CD14-positive monocyte (primary cell): Measurements from ENCODE around the gene TBC1D32. TPM values are rescaled to one million over a fixed set of nuclear protein-coding genes. Genes with fewer than 3 reads are reported as not detected.

Experiments used
- DNase-seq, 3 donors: peaks; one replicate each; pipeline ENCODE4 v3.0.0-alpha.2; 2011 to 2022
- H2AFZ ChIP-seq: 2 replicates; pipeline ENCODE4 v1.6.0; 2012; ENCODE audit warnings: mild to moderate bottlenecking, low read depth, low read length, inconsistent platforms; ENCODE audit not compliant: insufficient read depth, poor library complexity, severe bottlenecking
- H3K27ac ChIP-seq, 2 donors: 1 replicate in 1 of 2; 2 replicates in 1 of 2; pipeline ENCODE4 v1.5.1; 2012 to 2013; ENCODE audit warnings: low read length in 2 of 2, control low read depth in 1 of 2, inconsistent platforms in 1 of 2, low read depth in 1 of 2, mild to moderate bottlenecking in 1 of 2
- H3K27me3 ChIP-seq, 2 donors: one replicate each; pipeline versions ENCODE4 v1.6.0 to v1.6.1; 2011 to 2013; ENCODE audit warnings: low read length in 2 of 2; ENCODE audit not compliant: control insufficient read depth in 2 of 2, insufficient read depth in 2 of 2
- H3K36me3 ChIP-seq, 2 donors: replicated peaks in 1 of 2; 1 replicate in 1 of 2; 2 replicates in 1 of 2; pipeline versions ENCODE4 v1.5.1 to v1.6.1; 2012 to 2013; ENCODE audit warnings: low read length in 2 of 2, control low read depth in 1 of 2, inconsistent platforms in 1 of 2, mild to moderate bottlenecking in 1 of 2; ENCODE audit not compliant: insufficient read depth in 2 of 2, control insufficient read depth in 1 of 2
- H3K4me1 ChIP-seq, 2 donors: 1 replicate in 1 of 2; 2 replicates in 1 of 2; pipeline versions ENCODE4 v1.5.1 to v1.6.1; 2012 to 2013; ENCODE audit warnings: low read length in 2 of 2, control low read depth in 1 of 2, inconsistent platforms in 1 of 2, mild to moderate bottlenecking in 1 of 2, moderate library complexity in 1 of 2; ENCODE audit not compliant: insufficient read depth in 2 of 2, control insufficient read depth in 1 of 2
- H3K4me2 ChIP-seq: replicated peaks from 2 replicates; pipeline ENCODE3; 2012; ENCODE audit warnings: low read length, moderate library complexity, mild to moderate bottlenecking; ENCODE audit not compliant: poor library complexity, severe bottlenecking; ENCODE audit errors: extremely low read depth
- H3K4me3 ChIP-seq, 3 experiments: fragments of 200-600 bp in 1 of 3; sonication (generic) in 1 of 3; replicated peaks in 1 of 3; 1 replicate in 2 of 3; 2 replicates in 1 of 3; pipeline ENCODE4 v1.5.1; 2011 to 2013; ENCODE audit warnings: low read length in 3 of 3, mild to moderate bottlenecking in 3 of 3, control low read depth in 2 of 3, low read depth in 2 of 3, inconsistent platforms in 1 of 3, moderate library complexity in 1 of 3
- H3K79me2 ChIP-seq: 2 replicates; pipeline ENCODE4 v1.6.0; 2012; ENCODE audit warnings: mild to moderate bottlenecking, control low read depth, inconsistent platforms, low read length, moderate library complexity; ENCODE audit not compliant: insufficient read depth
- H3K9ac ChIP-seq: 2 replicates; pipeline ENCODE4 v1.6.0; 2017; ENCODE audit warnings: low read length, mild to moderate bottlenecking; ENCODE audit not compliant: insufficient read depth, poor library complexity, severe bottlenecking
- H3K9me3 ChIP-seq, 2 donors: replicated peaks in 1 of 2; 1 replicate in 1 of 2; 2 replicates in 1 of 2; pipeline versions ENCODE4 v1.5.1 to v1.6.1; 2012 to 2013; ENCODE audit warnings: low read length in 2 of 2, control low read depth in 1 of 2; ENCODE audit not compliant: control insufficient read depth in 1 of 2, insufficient read depth in 1 of 2
- H4K20me1 ChIP-seq: 2 replicates; pipeline ENCODE4 v1.6.0; 2012; ENCODE audit warnings: mild to moderate bottlenecking, low read length, control low read depth, moderate library complexity; ENCODE audit not compliant: insufficient read depth
- H3K27ac Mint-ChIP-seq, 7 donors: one replicate each; pipeline ENCODE4 v1.8.0; 2020; ENCODE audit warnings: mild to moderate bottlenecking in 7 of 7, mixed read lengths in 7 of 7, moderate library complexity in 6 of 7, inconsistent platforms in 2 of 7
- H3K27me3 Mint-ChIP-seq, 3 donors: one replicate each; pipeline ENCODE4 v1.8.0; 2021 to 2022; ENCODE audit warnings: low read depth in 3 of 3, mild to moderate bottlenecking in 3 of 3, mixed read lengths in 3 of 3, moderate library complexity in 3 of 3, inconsistent platforms in 1 of 3
- H3K36me3 Mint-ChIP-seq, 2 donors: one replicate each; pipeline ENCODE4 v1.8.0; 2020; ENCODE audit warnings: mixed read lengths in 2 of 2, inconsistent platforms in 1 of 2, mild to moderate bottlenecking in 1 of 2
- H3K4me1 Mint-ChIP-seq: one replicate; pipeline ENCODE4 v1.8.0; 2020; ENCODE audit warnings: mild to moderate bottlenecking, mixed read lengths
- H3K4me3 Mint-ChIP-seq, 2 donors: one replicate each; pipeline ENCODE4 v1.8.0; 2020; ENCODE audit warnings: mild to moderate bottlenecking in 2 of 2, mixed read lengths in 2 of 2, moderate library complexity in 1 of 2
- H3K9me3 Mint-ChIP-seq, 7 donors: one replicate each; pipeline ENCODE4 v1.8.0; 2020 to 2022; ENCODE audit warnings: mixed read lengths in 7 of 7, mild to moderate bottlenecking in 6 of 7, moderate library complexity in 6 of 7, inconsistent platforms in 2 of 7
- CTCF ChIP-seq: fragments of 200-600 bp; IDR thresholded peaks from one replicate; pipeline ENCODE4 v1.8.0; 2022; ENCODE audit warnings: antibody characterized with exemption, mild to moderate bottlenecking
- WGBS: methylation state at CpG from one replicate; pipeline ENCODE4 v1.1.5; 2013; ENCODE audit warnings: missing lambda C conversion rate; ENCODE audit not compliant: insufficient coverage; 5-methylcytosine and 5-hydroxymethylcytosine counted together
- intact Hi-C, 2 donors: fragments of 100-400 bp; cut with micrococcal nuclease; formaldehyde crosslinking; loops; one replicate each; pipeline versions ENCODE4 v1.15.0 to v1.15.1; 2023
- polyA plus RNA-seq, 3 donors: library from polyadenylated mRNA; depleted of rRNA in 1 of 3; unstranded in 2 of 3; stranded (reverse) in 1 of 3; fragments of 300-500 nt in 2 of 3; fragments of >200 nt in 1 of 3; fragmentation: Illumina TruSeq in 2 of 3; gene quantifications; 1 replicate in 2 of 3; 2 replicates in 1 of 3; pipeline ENCODE4 v1.2.3, GENCODE V29; 2012 to 2021

Gene TBC1D32
- polyA plus RNA-seq, 3 donors = 0.23 to 0.64 TPM; not detected in 1

GRCh38 chr6:121333196-121333595 lies 1.1 kb downstream of the TBC1D32 start:
- peaks cover 0 to 5% (median 0%) of the 10 kb centered on the region in 7 donors for H3K9me3 Mint-ChIP-seq
- H3K36me3 Mint-ChIP-seq = no peaks in the 10 kb centered on the region
- TF ChIP-seq CTCF = no peak
- no peak overlapping the region for H3K4me3 Mint-ChIP-seq
- Histone ChIP-seq H3K27ac (no peak overlapping the region), H3K4me3 (no peak overlapping the region), H3K9me3 (no peaks in the 10 kb centered on the region), H3K4me2 (no peak overlapping the region), H2AFZ (peak overlapping the region; percentile 85), H3K9ac (no peak overlapping the region), H3K36me3 (no peaks in the 10 kb centered on the region), H3K27me3 (no peaks in the 10 kb centered on the region), H4K20me1 (no peaks in the 10 kb centered on the region), H3K79me2 (no peaks in the 10 kb centered on the region), H3K4me1 (peaks cover 7 to 11% of the 10 kb centered on the region in 2 donors)
- H3K27ac Mint-ChIP-seq = peak overlapping the region in 1 of 7 donors; percentile 52
- no peak for DNase-seq
- intact Hi-C loops = loop anchor here in 1 of 2 donors (10.0 kb wide), 1 partner anchor 1062 kb away; the partner anchor contains the start of gene HSF2
- H3K27me3 Mint-ChIP-seq = peaks cover 0 to 2% (median 0%) of the 10 kb centered on the region in 3 donors
- whole genome bisulfite sequencing = 100% methylated on average over 4 of the region's 4 CpGs
- peaks cover 9% of the 10 kb centered on the region for H3K4me1 Mint-ChIP-seq

- Histone ChIP-seq H3K9me3 (no peaks in the 10 kb centered on the region), H2AFZ (peak overlapping the region; percentile 9), H3K79me2 (no peaks in the 10 kb centered on the region), H3K36me3 (no peaks in the 10 kb centered on the region), H3K9ac (no peak overlapping the region), H3K4me1 (peaks cover 7 to 11% of the 10 kb centered on the region in 2 donors), H4K20me1 (no peaks in the 10 kb centered on the region), H3K27ac (no peak overlapping the region), H3K4me3 (no peak overlapping the region), H3K27me3 (no peaks in the 10 kb centered on the region), H3K4me2 (no peak overlapping the region)
- Mint-ChIP-seq H3K9me3 (peaks cover 0 to 5% (median 0%) of the 10 kb centered on the region in 7 donors), H3K4me1 (peaks cover 9% of the 10 kb centered on the region), H3K36me3 (no peaks in the 10 kb centered on the region), H3K27me3 (peaks cover 0 to 2% (median 0%) of the 10 kb centered on the region in 3 donors), H3K27ac (no peak overlapping the region), H3K4me3 (no peak overlapping the region)
- TF ChIP-seq CTCF = no peak
- intact Hi-C loops = loop anchor here in 1 of 2 donors (10.0 kb wide), 1 partner anchor 1064 kb away; the partner anchor contains the start of gene HSF2
- WGBS = 100% methylated on average over 1 of the region's 2 CpGs
- no peak for DNase-seq
These were observed 3.8 kb downstream of the TBC1D32 start for GRCh38 chr6:121330516-121330915.
